ENCODE measurements around the gene SET.

DNA sequence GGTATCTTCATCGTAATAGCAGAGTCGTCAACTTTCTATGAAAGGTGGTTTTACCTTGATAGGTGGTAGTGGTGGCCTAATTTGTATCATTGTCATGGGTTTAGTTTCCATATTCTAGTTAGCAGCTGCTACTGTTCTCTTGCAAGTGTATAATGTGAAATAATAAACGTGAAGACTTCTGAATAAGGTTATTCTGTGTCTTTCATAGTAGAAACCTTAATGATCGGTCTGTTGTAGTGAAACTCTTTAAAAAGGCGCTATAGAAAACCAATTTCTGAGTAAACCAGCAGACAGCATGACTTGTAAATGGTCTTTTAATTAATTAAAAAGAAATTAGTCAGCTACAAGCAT, 1.6 kb downstream of the SET start:
- no peak for TF ChIP-seq CTCF (IDR thresholded peaks at IDR 0.05)
- TF ChIP-seq, protein P1, sequence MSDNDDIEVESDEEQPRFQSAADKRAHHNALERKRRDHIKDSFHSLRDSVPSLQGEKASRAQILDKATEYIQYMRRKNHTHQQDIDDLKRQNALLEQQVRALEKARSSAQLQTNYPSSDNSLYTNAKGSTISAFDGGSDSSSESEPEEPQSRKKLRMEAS (IDR thresholded peaks at IDR 0.05; ENCODE audit: low read depth): no peak; the same call in 1 of the 2 replicates
- TF ChIP-seq, protein P2, sequence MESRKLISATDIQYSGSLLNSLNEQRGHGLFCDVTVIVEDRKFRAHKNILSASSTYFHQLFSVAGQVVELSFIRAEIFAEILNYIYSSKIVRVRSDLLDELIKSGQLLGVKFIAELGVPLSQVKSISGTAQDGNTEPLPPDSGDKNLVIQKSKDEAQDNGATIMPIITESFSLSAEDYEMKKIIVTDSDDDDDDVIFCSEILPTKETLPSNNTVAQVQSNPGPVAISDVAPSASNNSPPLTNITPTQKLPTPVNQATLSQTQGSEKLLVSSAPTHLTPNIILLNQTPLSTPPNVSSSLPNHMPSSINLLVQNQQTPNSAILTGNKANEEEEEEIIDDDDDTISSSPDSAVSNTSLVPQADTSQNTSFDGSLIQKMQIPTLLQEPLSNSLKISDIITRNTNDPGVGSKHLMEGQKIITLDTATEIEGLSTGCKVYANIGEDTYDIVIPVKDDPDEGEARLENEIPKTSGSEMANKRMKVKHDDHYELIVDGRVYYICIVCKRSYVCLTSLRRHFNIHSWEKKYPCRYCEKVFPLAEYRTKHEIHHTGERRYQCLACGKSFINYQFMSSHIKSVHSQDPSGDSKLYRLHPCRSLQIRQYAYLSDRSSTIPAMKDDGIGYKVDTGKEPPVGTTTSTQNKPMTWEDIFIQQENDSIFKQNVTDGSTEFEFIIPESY (IDR thresholded peaks at IDR 0.05; ENCODE audit: borderline replicate concordance, low read depth): no peak
- TF ChIP-seq POLR2AphosphoS5 (IDR thresholded peaks at IDR 0.05; ENCODE audit: low read depth, low read length): no peak
- TF ChIP-seq SIN3A (IDR thresholded peaks at IDR 0.05; ENCODE audit: borderline replicate concordance, low read depth, low read length): no peak
- TF ChIP-seq SMC3 (IDR thresholded peaks at IDR 0.05; ENCODE audit: low read depth, low read length): no peak
- no peak for TF ChIP-seq TAF1 (IDR thresholded peaks at IDR 0.05; ENCODE audit: borderline replicate concordance, low read depth, low read length)
- TF ChIP-seq, protein P3, sequence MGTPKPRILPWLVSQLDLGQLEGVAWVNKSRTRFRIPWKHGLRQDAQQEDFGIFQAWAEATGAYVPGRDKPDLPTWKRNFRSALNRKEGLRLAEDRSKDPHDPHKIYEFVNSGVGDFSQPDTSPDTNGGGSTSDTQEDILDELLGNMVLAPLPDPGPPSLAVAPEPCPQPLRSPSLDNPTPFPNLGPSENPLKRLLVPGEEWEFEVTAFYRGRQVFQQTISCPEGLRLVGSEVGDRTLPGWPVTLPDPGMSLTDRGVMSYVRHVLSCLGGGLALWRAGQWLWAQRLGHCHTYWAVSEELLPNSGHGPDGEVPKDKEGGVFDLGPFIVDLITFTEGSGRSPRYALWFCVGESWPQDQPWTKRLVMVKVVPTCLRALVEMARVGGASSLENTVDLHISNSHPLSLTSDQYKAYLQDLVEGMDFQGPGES (IDR thresholded peaks at IDR 0.05; ENCODE audit: low read depth, low read length): no peak
- TF ChIP-seq FOXJ3 (CRISPR knock-in tag; IDR thresholded peaks at IDR 0.05): no peak

Data from SK-N-SH (cell line).